Esophagus squamous epithelium (tissue), 5 donors: ENCODE data around the gene B4GALT5. TPM values are rescaled to one million over a fixed set of nuclear protein-coding genes. Genes with fewer than 3 reads are reported as not detected.

ENCODE experiments used
- DNase-seq: peaks from one replicate; lab custom pipeline; 2025; lab: John Stamatoyannopoulos, UW
- H3K27ac ChIP-seq, 4 donors: fragments of 200-600 bp; sonication (generic); one replicate each; pipeline ENCODE4 v1.5.1; 2016 to 2019; ENCODE audit warnings: mild to moderate bottlenecking in 1 of 4
- H3K27me3 ChIP-seq, 4 donors: fragments of 200-600 bp; sonication (generic); 1 replicate in 3 of 4; 2 replicates in 1 of 4; pipeline versions ENCODE4 v1.5.1 to v1.6.0; 2017 to 2021; ENCODE audit warnings: antibody characterized with exemption in 1 of 4
- H3K36me3 ChIP-seq, 3 donors: fragments of 200-600 bp; sonication (generic); one replicate each; pipeline ENCODE4 v1.5.1; 2016 to 2019
- H3K4me1 ChIP-seq, 3 donors: fragments of 200-600 bp; sonication (generic); one replicate each; pipeline ENCODE4 v1.5.1; 2017 to 2019
- H3K4me3 ChIP-seq, 4 donors: fragments of 200-600 bp; sonication (generic); 1 replicate in 3 of 4; 2 replicates in 1 of 4; pipeline ENCODE4 v1.5.1; 2016 to 2019; ENCODE audit warnings: mild to moderate bottlenecking in 2 of 4, moderate library complexity in 1 of 4
- H3K9me3 ChIP-seq, 3 donors: fragments of 200-600 bp; sonication (generic); one replicate each; pipeline ENCODE4 v1.5.1; 2016 to 2019
- POLR2A ChIP-seq, 4 donors: fragments of 450-650 bp; IDR thresholded peaks; one replicate each; pipeline ENCODE4 v1.6.1; 2017; ENCODE audit warnings: antibody characterized with exemption in 4 of 4, mild to moderate bottlenecking in 4 of 4, moderate library complexity in 3 of 4
- WGBS, 2 donors: methylation state at CpG; one replicate each; pipeline ENCODE4 v1.1.5; 2018; 5-methylcytosine and 5-hydroxymethylcytosine counted together
- intact Hi-C: fragments of 100-400 bp; cut with DNase I; formaldehyde crosslinking; loops from one replicate; pipeline ENCODE4 v1.15.0; 2022
- total RNA-seq, 4 donors: library from RNA; depleted of rRNA; stranded (reverse); fragments of >200 nt; gene quantifications; one replicate each; pipeline ENCODE4 v1.1.0, GENCODE V29; 2016
- TF ChIP-seq, protein P1 (sequence below), 6 experiments: fragments of 450-650 bp in 4 of 6; fragments of 200-600 bp in 2 of 6; sonication (generic) in 2 of 6; IDR thresholded peaks; one replicate each; pipeline ENCODE4 v1.5.1; 2016 to 2019; ENCODE audit warnings: antibody characterized with exemption in 6 of 6, mild to moderate bottlenecking in 4 of 6, moderate library complexity in 4 of 6
- donor health status: DM: yes; HTN: yes; CAD: no.

The B4GALT5 gene
- total RNA-seq, 4 donors from 2014 or later, result 24.1 to 34.2 (median 25.7) TPM

DNA sequence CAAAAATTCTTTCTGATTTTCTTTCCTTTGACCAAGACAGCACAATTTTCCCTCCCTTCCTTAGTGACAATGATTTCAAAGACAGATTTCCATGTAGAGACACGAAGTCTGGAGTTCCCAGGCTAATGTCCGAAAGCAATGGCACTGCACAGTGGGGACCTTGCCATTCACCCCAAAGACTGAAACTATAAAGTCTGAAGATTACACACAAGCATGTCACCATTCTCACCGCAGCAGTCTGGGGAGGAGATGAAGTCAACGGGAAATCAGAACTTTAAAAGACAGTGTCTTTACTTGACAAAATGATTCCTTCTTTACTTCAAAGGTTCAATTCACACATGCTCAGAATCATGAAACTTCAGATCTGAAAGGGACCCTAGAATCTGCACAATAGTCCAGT, 8.3 kb downstream of the B4GALT5 start:
- TF ChIP-seq, protein P1, sequence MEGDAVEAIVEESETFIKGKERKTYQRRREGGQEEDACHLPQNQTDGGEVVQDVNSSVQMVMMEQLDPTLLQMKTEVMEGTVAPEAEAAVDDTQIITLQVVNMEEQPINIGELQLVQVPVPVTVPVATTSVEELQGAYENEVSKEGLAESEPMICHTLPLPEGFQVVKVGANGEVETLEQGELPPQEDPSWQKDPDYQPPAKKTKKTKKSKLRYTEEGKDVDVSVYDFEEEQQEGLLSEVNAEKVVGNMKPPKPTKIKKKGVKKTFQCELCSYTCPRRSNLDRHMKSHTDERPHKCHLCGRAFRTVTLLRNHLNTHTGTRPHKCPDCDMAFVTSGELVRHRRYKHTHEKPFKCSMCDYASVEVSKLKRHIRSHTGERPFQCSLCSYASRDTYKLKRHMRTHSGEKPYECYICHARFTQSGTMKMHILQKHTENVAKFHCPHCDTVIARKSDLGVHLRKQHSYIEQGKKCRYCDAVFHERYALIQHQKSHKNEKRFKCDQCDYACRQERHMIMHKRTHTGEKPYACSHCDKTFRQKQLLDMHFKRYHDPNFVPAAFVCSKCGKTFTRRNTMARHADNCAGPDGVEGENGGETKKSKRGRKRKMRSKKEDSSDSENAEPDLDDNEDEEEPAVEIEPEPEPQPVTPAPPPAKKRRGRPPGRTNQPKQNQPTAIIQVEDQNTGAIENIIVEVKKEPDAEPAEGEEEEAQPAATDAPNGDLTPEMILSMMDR (IDR thresholded peaks at IDR 0.05), result no peak
- no peak for TF ChIP-seq POLR2A (IDR thresholded peaks at IDR 0.05)
- H3K4me3 ChIP-seq, result no peak overlapping the region
- H3K27me3 ChIP-seq, result no peaks in the 10 kb centered on the region
- peaks cover 19 to 88% (median 22%) of the 10 kb centered on the region in 3 donors for H3K4me1 ChIP-seq
- intact Hi-C loops, result no loop called here
- no peaks in the 10 kb centered on the region for H3K36me3 ChIP-seq
- DNase-seq, result no peak
- no peak overlapping the region for H3K27ac ChIP-seq
- H3K9me3 ChIP-seq, result no peaks in the 10 kb centered on the region
- 66 to 68% methylated on average over 4 of the region's 4 CpGs for WGBS, 2 donors

DNA sequence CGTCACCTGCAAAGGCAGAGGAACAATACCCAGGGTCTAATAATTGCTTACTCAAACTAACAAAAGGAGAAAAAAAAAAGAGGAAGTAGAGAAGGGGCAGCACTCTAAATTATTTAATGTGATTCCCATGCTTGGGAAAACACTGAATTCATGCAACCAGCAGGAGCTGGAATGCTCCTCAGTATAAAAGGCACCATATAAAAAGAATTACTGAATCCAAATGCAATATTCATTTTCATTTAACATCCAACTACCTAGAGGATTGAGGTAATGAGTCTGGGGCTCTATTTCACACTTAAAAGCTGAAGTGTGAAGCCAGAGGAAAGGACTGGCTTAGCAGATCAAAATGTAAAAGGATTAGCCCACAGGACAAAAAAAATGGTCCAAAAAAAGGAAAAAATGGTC, 8.7 kb downstream of the B4GALT5 start:
- no peak for TF ChIP-seq POLR2A (IDR thresholded peaks at IDR 0.05)
- TF ChIP-seq, protein P1 (IDR thresholded peaks at IDR 0.05), result no peak
- H3K27ac ChIP-seq, result no peak overlapping the region
- no peak for DNase-seq
- no peaks in the 10 kb centered on the region for H3K27me3 ChIP-seq
- H3K36me3 ChIP-seq, result no peaks in the 10 kb centered on the region
- 76 to 88% methylated on average over 1 of the region's 1 CpG for WGBS, 2 donors
- no peaks in the 10 kb centered on the region for H3K9me3 ChIP-seq
- intact Hi-C loops, result no loop called here
- H3K4me3 ChIP-seq, result no peak overlapping the region
- H3K4me1 ChIP-seq, result peaks cover 20 to 89% (median 26%) of the 10 kb centered on the region in 3 donors

DNA sequence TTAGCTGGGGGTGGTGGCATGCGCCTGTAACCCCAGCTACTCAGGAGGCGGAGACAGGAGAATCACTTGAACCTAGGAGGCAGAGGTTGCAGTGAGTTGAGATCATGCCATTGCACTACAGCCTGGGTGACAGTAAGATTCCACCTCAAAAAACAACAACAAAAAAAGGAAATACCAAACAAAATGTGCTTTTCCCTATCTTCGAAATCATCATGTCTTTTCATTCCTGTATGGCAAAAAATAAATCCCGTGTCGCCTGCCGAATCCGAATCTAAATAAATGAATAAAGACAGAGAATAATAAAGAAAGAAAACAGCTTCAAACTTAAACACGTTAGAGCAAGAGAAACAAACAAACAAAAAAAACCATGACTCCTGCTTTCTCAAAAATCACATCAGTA, 11.8 kb downstream of the B4GALT5 start:
- H3K27ac ChIP-seq, result peak overlapping the region in 2 of 4 donors; percentile 26 to 31
- H3K4me1 ChIP-seq, result peaks cover 25 to 87% (median 35%) of the 10 kb centered on the region in 3 donors

DNA sequence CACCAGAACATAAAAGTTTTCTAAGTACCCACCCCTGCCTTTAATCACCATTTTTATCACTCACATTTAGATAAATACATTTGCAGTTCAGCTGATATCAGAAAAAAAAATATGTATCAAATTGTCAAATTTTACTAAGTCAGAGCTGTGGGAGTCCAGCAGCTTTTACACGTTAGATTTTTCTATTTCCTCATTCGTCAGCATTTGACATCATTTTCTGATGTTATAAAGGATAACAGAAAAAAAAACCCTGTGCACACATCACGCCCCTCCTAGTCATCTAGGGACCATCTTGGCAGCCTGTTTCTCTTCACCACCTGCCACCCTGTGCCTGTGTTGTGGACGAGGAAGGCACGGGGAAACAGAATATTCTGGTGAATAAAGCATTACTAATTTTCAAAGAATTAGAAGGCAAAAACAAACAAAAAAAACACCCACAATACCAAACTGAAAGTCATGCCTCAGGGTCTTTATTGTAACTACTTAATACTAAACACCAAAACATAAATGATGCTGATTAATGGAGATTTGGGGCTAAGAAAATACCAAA, 12.4 kb downstream of the B4GALT5 start:
- 24 to 35% methylated on average over 5 of the region's 5 CpGs for WGBS, 2 donors
- DNase-seq, result no peak
- H3K9me3 ChIP-seq, result no peaks in the 10 kb centered on the region
- no peaks in the 10 kb centered on the region for H3K27me3 ChIP-seq
- H3K4me1 ChIP-seq, result peaks cover 20 to 87% (median 35%) of the 10 kb centered on the region in 3 donors
- H3K4me3 ChIP-seq, result no peak overlapping the region
- intact Hi-C loops, result no loop called here
- H3K27ac ChIP-seq, result peak overlapping the region in 2 of 4 donors; percentile 26 to 31
- no peak for TF ChIP-seq POLR2A (IDR thresholded peaks at IDR 0.05)
- TF ChIP-seq, protein P1 (IDR thresholded peaks at IDR 0.05), result no peak
- no peaks in the 10 kb centered on the region for H3K36me3 ChIP-seq

More for the DNA sequence above, 11.8 kb downstream of the B4GALT5 start:
- Histone ChIP-seq H3K4me3 (no peak overlapping the region), H3K36me3 (no peaks in the 10 kb centered on the region), H3K27me3 (no peaks in the 10 kb centered on the region), H3K9me3 (no peaks in the 10 kb centered on the region)
- WGBS, 2 donors, result 73% methylated on average over 8 of the region's 8 CpGs
- intact Hi-C loops, result no loop called here
- no peak for DNase-seq
- TF ChIP-seq, protein P1 (IDR thresholded peaks at IDR 0.05), result no peak
- no peak for TF ChIP-seq POLR2A (IDR thresholded peaks at IDR 0.05)

DNA sequence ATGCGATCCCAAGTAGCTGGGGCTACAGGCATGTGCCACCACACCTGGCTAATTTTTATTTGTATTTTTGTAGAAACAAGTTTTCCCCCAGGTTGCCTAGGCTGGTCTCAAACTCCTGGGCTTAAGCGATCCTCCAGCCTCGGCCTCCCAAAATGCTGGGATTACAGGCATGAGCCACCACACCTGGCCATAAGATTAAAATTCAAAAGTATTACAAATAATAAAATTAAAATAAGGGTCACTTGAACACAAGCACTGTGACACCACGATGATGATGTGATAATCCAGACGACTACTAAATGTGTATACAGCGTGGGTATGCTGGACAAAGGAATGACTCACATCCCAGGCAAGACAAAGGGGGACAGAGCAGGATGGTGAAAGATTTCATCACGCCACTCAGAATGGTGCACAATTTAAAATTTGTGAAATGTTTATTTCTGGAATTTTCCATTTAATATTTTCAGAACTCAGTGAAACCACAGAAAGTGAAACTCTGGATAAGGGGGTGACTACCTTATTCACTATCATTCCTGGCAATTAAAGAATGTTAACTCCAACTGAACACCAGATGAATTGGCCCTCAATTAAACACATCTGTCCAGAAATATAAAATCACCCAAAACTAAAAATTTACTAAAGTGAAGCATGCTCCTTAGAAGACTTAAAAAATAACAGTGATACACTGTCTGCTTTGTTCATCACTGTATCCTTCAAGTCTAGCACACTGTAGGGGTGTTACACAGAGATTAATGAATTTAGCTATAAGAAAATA, 13.1 kb downstream of the B4GALT5 start:
- Histone ChIP-seq H3K27ac (peak overlapping the region in 2 of 4 donors; percentile 26 to 31), H3K9me3 (no peaks in the 10 kb centered on the region), H3K36me3 (no peaks in the 10 kb centered on the region), H3K27me3 (no peaks in the 10 kb centered on the region), H3K4me3 (no peak overlapping the region), H3K4me1 (peaks cover 19 to 87% (median 34%) of the 10 kb centered on the region in 3 donors)
- intact Hi-C loops, result no loop called here
- no peak for DNase-seq
- 45 to 54% methylated on average over 7 of the region's 7 CpGs for WGBS, 2 donors
- no peak for TF ChIP-seq POLR2A (IDR thresholded peaks at IDR 0.05)
- TF ChIP-seq, protein P1 (IDR thresholded peaks at IDR 0.05), result no peak
